D721Med (cell line): Measurements from ENCODE around the gene CCDC78.
A peak's percentile ranks its signal among the peaks of the same experiment; 100 is the strongest.
"Not testable (repeated sequence)": the region's sequence is repeated elsewhere in the genome, so short reads cannot be mapped to it uniquely, and the experiment has no call there.

Experiments used
- DNase-seq: peaks from one replicate; pipeline ENCODE4 v3.0.0; 2011; ENCODE audit warnings: low spot score; ENCODE audit not compliant: insufficient read length
- FAIRE-seq: peaks from 2 replicates; lab custom pipeline; 2011; peaks lifted over from hg19 to GRCh38; lab: Jason Lieb, UNC
- CTCF ChIP-seq: IDR thresholded peaks from 2 replicates; pipeline ENCODE4 v1.5.1; 2012; ENCODE audit warnings: mild to moderate bottlenecking, control low read depth; ENCODE audit not compliant: insufficient read depth; ENCODE audit errors: missing control alignments

The CCDC78 gene

GRCh38 chr16:716768-717325 lies 9.4 kb downstream of the CCDC78 start:
- FAIRE-seq (no peak), DNase-seq (no peak)
- no peak for TF ChIP-seq CTCF

GRCh38 chr16:716200-716568 lies 10.1 kb downstream of the CCDC78 start:
- TF ChIP-seq CTCF = no peak
- DNase-seq = no peak

DNA sequence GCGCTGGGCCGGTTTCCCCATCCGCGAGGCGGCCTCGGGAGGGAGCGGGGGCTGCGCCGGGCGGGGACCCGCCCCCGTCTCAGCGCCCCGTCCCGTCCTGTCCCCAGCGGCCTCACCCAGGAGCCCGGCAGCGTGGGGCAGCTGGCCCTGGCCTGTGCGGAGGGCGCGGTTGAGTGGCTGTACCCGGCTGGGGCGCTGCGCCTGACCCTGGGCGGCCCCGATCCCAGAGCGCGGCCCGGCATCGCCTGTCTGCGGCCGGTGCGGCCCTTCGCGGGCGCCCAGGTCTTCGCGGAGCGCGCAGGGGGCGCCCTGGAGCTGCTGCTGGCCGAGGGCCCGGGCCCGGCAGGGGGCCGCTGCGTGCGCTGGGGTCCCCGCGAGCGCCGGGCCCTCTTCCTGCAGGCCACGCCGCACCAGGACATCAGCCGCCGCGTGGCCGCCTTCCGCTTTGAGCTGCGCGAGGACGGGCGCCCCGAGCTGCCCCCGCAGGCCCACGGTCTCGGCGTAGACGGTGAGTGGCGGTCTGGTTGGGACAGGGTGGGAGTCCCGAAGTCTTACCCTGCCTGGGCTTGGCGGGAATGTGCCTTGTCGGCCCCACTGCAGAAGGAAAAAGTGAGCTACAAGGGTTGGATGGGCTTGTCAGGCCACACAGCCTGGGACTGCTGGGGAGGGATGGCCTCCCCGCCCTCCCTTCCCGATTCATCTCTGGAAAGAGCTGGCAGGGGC lies 10.6 kb downstream of the CCDC78 start:
- peak; percentile 16 for TF ChIP-seq CTCF
- DNase-seq (no peak), FAIRE-seq (no peak)

More at GRCh38 chr16:716200-716568, 10.1 kb downstream of the CCDC78 start:
- no peak for FAIRE-seq

GRCh38 chr16:714558-715476 lies 11.4 kb downstream of the CCDC78 start, which contains the start of gene METRN:
Gene METRN, plus strand, starts transcription at chr16:715118. Its CDS starts 172 bp downstream, at chr16:715290.
- DNase-seq (peak; percentile 95), FAIRE-seq (no peak)
- no peak for TF ChIP-seq CTCF

DNA sequence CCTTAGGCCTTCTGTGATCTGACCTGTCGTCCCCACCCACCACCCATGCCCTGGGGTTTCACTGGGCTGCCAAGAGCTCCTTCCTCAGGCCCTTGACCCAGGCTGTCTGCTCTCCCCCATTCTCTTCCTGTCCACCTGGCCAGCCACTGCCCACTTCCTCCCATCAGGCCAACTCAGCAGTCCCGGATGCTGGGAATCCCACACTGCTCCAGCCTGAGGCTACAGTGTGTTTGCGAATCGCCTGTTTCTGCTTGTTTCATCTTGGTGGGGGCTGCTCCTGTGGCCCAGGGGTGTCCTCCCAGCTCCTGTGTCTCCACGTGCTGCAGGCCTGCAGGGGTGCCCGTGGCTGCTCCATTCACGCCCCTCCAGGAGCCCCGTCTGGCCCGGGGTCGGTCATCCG lies 12.2 kb downstream of the CCDC78 start:
- DNase-seq (no peak), FAIRE-seq (no peak)
- TF ChIP-seq CTCF = no peak

GRCh38 chr16:712740-713250 lies 13.4 kb downstream of the CCDC78 start:
- FAIRE-seq, DNase-seq: not testable (repeated sequence)
- peak; percentile 50 for TF ChIP-seq CTCF
